ENCODE data around the gene ARHGEF19.
A peak's percentile ranks its signal among the peaks of the same experiment; 100 is the strongest.
"Not testable (repeated sequence)": the region's sequence is repeated elsewhere in the genome, so short reads cannot be mapped to it uniquely, and the experiment has no call there.

ARHGEF19 gene

DNA sequence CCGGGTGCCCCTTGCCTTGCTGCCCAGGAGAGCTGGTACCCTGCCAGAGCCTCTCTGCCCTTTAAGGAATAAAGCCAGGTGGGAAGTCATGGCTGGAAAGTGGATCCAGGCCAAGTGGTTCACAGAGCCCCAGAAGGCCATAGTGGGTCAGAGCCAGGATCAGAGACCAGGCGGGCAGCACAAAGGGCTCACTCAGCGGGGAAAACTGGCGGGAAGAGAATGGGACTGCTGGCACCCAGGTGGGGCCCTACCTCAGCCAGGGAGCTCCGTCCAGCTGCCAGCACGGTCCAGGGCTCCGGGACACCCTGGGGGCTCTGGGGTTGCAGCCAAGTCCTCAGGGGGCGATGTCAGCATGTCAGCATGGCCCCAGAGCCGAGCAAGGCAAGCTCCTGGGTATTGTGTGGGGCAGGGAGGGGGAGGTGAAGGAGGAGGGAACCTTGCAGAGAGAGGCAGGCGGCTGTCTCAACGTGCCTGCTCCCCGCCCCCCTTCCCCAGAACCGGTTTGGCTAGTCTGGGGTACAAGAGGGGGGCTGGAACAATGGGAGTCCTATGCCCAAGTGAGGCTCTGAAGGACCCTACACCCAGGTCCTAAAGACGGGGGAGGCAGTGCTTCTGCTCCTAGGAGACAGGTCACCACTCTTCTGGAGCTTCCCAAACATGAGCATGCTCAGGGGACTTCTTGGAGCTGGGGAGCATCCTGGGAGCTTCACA, at the start of gene ARHGEF19:
Gene ARHGEF19 (minus strand): TSS at position 402 of the 711 bp plus-strand sequence. CDS start 3,598 bp downstream, outside the sequence.
- DNase-seq (ENCODE audit: insufficient read length, low spot score) (no peak), FAIRE-seq (no peak)

DNA sequence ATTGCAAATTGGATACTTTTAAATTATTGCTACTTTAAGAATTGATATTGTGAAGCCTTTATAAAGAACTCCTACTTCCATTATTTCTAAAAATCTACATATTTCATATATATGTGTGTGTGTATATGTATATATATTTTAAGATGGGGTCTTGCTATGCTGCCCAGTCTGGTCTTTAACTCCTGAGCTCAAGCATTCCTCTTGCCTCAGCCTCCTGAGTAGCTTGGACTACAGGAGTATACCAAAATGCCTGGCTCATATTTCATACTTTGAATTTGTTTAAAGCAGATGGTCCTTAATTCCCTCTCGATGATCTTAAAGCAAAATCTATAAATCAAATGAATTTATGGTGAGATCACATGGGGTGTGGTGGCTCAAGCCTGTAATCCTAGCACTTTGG, 49.6 kb upstream of the ARHGEF19 start:
- FAIRE-seq (no peak), DNase-seq (ENCODE audit: insufficient read length, low spot score) (no peak)

DNA sequence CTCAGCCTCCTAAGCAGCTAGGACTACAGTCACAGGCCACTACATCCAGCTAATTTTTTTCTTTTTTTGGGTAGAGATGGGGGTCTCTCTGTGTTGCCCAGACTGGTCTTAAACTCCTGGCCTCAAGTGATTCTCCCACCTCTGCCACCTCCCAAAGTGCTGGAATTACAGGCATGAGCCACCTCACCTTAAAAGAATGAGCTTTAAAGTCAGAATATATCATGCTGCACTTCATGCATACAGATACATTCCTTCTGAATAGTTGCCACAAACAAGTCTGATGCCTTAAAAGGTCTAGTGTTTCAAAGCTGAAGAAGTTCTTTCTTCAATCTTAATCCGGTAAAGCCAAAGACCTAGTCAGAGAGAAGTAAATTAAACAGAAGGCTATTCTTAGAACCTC, 48.4 kb upstream of the ARHGEF19 start:
- DNase-seq (ENCODE audit: insufficient read length, low spot score) (no peak), FAIRE-seq (no peak)

DNA sequence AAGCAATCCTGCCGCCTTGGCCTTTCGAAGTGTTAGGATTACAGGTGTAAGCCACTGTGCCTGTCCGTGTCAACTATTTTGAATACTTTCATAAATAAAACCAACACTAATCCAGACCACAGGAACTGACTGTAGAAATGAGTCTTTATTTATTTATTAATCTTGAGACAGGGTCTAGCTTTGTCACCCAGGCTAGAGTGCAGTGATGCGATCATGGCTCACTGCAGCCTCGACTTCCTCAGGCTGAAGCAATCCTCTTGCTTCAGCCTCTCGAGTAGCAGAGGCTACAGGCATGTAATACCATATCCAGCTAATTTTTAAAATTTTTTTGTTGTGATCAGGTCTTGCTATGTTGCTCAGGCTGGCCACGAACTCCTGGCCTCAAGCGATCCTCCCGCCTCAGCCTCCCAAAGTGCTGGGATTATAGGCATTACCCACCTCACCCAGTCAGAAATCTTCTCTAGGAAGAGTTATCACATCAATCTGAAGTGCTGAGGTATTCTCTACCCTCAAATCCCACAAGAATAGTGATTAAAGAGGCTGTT, 46.2 kb upstream of the ARHGEF19 start:
- FAIRE-seq = no peak

DNA sequence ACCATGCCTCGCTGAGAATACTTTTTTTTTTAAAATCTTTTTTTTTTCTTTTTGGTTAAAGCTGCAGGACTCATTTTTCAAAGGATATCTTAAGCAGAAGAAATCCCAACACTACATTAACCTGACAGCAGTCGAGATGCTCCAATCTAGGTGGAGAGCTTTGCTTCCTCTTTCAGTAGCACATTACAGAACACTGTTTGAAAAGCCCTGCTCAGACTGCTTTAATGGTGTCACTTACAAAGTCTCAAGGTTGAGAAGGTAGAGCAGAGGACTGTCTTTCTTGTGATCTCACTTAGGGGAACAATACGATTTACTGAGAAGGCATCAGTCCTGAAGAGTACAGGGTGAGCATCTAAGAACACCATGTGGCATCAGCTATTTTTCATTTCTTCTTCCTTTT, 45.5 kb upstream of the ARHGEF19 start:
- FAIRE-seq (no peak), DNase-seq (ENCODE audit: insufficient read length, low spot score) (no peak)

More for the DNA sequence above, 46.2 kb upstream of the ARHGEF19 start:
- no peak for DNase-seq (ENCODE audit: insufficient read length, low spot score)

DNA sequence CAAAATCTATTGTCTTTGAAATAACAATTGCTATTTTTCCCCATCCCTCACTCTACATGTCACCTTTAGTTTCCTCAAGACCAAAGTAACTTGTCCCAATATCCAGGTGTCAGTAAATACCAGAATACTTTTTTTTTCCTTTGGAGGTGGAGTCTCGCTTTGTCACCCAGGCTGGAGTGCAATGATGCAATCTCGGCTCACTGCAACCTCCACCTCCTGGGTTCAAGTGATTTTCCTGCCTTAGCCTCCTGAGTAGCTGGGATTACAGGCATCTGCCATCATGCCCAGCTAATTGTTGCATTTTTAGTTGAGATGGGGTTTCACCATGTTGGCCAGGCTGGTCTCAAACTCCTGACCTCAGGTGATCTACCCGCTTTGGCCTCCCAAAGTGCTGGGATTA, 45.1 kb upstream of the ARHGEF19 start:
- not testable (repeated sequence) for FAIRE-seq

DNA sequence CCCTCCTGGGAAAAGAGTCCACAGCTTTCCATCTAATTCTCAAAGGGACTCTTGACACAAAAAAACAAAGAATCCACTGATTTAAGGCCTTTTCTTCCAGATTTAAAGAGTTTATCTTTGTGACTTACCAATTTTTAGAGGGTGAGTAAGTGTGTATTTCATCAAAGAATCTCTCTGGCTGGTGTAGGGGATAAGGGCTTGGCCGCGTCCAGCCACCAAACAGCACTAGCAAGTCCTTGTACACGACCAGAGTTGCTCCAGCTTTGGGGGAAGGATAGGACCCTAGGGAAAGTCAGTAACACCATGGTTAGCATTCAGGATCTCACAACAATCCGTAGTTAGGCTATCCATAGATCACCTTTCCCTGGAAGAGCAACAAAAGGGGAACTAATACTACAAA, 44.0 kb upstream of the ARHGEF19 start:
- DNase-seq (ENCODE audit: insufficient read length, low spot score) (no peak), FAIRE-seq (no peak)

More for the DNA sequence above, 45.1 kb upstream of the ARHGEF19 start:
- DNase-seq (ENCODE audit: insufficient read length, low spot score) = not testable (repeated sequence)

DNA sequence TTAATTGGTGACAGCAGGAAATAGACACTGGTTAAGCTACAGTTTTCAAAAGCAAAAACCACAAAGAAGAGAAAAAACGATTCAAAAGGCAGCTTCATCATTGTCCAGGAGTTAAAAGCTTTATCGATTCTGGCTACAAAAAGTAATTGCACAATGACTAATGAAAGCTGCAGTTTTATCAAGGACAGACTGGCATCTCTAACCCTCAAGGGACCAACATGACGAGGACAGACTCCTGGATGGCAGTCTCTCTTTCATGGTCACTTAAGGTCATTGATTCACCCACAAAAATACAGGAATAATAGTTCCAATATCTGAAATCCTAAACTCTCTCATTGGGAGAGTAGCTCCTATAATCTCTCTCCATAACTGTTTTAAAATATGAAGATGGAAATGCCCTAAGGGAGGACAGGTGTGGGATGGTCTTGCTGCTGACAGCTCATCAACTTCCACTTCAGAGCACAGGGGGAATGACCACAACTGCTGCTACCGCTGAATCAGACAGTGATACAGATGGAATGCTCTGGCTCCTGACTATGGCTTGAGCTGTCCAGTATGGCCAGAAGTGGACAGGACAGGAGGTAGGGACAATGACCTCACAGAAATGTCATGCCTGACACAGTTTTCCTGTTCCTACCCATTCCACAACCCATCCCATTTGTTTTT, 41.9 kb upstream of the ARHGEF19 start:
- DNase-seq (ENCODE audit: insufficient read length, low spot score) (no peak), FAIRE-seq (peak; percentile 23)

DNA sequence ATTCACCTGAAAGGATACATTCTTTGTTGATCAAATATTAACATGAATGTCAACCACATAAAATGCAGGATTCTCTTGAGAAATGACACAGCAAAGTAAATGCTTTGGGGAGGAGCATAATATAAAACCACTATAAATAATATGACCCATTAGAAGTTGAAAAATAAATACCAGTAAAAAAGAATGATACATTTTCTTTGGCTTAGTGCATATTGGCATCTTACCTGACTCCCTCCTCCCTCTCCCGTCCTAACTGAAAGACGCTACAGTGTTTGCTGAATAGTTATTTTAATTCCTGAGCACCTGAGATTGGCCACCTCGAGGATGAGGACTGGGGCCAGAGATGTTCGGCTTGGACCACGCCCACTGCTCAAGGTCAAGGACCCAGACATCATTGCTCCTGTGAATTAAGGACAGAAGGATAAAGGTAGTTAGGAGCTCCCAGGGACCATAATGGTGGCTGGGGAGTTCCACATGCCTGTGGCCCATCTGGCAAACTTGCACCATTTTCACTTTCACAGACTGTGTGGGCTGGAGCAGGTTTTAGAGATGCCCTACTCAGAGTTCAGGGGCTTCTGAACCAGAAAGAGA, 41.0 kb upstream of the ARHGEF19 start:
- FAIRE-seq (no peak), DNase-seq (ENCODE audit: insufficient read length, low spot score) (no peak)

DNA sequence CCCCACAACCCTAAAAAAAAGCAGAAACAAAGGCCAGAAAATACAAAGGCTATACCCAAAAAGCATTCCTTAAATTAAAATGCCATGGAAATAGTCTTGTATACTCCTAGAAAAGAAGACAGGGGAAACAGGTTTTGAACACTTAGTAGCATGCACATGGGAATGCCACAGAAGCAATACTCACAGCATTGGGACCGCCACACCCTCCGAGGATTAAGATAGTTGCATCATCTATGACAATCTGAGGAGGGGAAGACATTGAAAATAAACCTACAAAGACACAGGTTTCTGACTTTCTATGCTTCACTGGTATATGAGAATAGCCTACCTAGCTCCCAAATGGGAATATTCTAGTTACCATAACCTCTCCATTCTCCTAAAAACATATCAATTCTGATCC, 40.5 kb upstream of the ARHGEF19 start:
- DNase-seq (ENCODE audit: insufficient read length, low spot score) (no peak), FAIRE-seq (no peak)

DNA sequence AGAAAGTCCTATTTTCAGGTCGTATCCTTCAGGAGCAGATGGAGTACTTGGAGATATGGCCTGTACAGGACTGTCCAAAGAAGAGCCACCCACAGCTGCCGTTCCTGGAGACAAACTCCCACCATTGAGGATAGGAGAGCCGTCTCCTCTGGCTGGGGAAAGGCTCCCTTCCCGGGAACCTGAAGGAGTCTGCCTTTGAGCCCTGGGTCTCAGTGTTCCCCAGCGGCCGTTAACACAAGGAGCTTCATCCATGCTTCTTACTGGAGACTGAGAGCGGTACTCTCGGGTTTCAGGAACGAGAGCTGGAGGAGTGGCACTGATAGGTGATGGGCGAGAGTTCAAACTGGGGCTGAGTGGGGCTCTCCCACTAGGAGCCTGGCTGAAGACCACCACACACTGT, 38.9 kb upstream of the ARHGEF19 start:
- no peak for DNase-seq (ENCODE audit: insufficient read length, low spot score)
- no peak for FAIRE-seq

DNA sequence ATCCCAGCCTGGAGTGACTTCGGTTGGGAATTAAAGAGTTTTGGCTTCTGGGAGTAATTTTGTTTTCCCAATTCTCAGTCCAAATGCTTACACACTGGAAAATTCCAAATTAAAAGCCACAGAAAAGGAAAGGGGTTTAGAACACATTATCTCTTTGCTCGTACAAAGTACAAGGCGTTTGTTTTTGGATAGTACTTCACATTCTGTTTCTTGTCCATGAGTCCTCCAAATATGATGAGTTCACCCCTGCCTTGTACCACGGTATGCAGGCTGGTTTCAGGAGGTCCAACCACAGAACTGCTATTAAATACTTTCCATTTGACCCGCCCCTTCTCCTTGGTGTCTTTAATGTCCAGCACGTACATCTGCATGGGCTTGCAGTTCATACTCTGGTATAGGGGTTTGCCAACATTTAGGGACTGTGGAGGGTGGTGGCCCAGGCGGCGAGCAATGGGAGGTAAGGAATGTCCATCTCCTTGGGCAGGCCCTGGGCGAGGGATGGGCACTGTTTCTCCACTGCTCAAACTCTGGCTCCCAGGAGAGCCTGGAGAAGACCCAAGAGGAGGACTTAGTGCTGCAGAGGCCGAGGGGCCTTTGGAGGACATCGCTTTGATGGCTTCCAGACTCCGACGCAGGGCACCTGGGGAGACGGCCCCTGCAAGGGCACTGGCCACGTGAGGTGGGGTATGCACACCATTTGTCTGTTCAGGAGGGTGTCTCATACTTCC, 38.2 kb upstream of the ARHGEF19 start:
- DNase-seq (ENCODE audit: insufficient read length, low spot score) (no peak), FAIRE-seq (no peak)

DNA sequence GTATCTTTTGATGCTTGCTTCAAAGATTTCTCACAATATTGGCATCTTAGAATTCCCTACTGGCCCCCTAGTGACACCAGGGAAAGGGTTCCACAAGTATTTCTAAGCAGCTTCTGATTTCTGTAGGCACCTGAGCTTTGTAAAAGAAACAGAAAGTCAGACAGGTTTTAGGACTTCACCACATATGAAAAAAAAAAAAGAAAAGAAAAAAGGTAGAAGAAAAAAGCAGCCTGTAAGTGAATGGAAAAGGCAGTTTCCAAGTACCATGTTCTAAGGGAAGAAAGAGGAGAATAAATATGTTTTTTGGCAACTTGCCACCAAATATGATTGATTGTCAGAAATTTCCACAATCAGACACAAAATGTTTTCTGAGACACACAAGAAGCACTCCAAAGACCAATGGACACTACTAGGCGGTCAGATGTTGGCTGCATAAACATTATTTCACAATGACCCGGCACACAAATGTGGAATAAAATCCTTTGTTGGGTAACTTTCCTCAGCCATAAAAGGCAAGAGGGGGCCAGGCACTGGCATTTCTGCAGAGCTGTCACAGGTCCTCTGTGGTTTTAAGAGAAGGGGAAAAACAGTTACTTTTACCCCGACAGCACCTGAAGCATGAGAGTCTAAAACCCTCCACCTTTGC, 37.3 kb upstream of the ARHGEF19 start:
- DNase-seq (ENCODE audit: insufficient read length, low spot score) = no peak

DNA sequence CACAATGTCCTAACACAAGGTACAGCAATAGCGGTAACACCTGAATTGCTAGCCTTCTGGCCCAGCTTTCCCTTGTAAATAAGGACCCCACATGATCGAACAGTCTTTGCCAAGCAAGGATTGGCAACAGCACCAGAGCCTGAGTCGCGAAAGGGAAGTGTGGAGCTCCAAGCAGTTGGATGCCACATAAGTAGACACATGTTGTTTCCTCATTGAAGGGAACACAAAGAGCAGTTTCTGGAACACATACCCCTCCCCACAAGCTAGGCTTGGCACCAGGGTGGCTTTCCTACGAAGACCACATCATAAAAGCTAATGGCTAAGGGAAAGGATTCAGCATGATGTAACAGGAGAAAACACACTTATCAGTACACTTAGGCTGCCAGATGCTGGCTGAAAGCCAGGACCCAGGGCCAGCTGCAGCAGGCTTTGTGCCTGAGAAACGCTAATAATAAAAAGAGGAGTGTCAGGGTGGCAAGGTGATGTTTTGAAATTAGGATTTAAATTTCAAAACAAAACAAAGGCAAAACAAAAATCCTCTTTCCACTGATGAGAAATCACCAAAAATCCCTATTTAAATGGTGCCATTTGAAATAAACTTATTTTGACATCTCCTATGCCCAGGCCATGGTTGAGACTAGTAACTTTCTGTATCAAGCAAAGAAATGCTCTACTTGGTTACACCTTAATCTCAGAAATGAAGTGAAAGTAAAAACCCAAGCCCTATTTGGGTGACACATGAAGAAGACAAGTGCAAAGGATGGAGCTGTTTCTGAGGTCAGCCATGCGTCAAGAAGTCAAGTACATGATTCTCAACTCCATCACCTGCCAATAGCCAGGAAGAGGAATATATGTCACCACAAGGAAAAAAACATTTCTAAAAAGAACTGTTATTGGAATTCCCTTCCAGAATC, 36.4 kb upstream of the ARHGEF19 start:
- peak; percentile 58 for DNase-seq (ENCODE audit: insufficient read length, low spot score)
- peak; percentile 86 for FAIRE-seq

More for the DNA sequence above, 37.3 kb upstream of the ARHGEF19 start:
- FAIRE-seq = no peak

DNA sequence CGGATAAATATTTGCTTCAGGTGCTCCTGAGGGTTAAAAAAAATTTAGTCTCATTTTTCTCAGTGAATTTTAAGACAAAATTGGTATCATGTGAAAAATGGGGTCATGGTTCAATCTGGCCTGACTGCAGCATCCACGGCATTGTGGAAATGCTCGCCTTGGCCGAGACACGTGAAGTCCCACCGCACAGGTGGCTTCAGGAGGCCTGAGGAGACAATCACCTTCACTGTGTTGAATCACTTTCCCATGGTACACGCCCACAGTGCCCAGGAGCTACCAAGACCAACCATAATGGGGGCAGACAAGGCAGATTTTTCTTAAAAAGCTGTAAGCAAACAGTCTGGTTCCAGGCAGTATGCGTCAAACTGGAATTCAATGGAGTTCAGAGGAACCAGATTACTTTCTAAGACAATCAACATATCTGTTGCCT, 35.6 kb upstream of the ARHGEF19 start:
- DNase-seq (ENCODE audit: insufficient read length, low spot score) (no peak), FAIRE-seq (no peak)

DNA sequence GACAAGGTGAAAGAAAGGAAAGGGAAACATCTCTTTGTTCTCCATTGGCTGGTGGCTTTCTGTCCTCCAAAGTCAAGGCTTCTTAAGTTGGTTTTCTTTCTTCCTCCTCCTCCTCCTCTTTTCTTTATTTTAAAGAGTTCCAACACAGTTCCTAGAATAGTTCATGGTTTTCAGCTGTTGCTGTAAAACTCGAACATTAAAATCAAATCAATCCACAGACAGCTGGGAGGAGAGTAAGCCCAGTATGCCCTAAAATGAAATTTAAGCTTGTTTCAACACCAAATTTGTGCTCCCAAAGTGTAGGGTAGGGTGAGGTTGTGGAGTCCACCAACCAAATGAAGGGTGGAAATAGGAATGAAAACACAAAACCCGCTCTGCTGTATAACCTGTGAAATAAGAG, 35.0 kb upstream of the ARHGEF19 start:
- FAIRE-seq = no peak
- no peak for DNase-seq (ENCODE audit: insufficient read length, low spot score)

DNA sequence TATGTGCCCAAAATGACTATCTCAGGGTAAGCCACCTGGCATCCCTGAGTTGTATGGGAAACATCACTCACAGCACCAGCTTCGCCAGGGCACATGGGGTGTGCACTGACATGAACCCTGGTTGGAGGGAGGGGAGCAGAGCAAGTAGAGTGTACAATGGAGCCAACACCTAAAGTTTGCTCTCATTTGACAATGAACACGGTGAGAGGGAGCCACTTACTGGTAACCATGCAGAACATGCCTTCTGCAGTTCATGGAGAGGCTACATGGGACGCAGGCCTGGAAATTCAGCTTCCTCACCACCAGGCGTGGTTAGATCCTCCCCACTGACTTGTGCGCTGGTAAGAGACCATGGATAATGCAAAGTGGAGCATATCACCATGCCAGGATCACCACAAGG, 34.5 kb upstream of the ARHGEF19 start:
- DNase-seq (ENCODE audit: insufficient read length, low spot score) (no peak), FAIRE-seq (no peak)

DNA sequence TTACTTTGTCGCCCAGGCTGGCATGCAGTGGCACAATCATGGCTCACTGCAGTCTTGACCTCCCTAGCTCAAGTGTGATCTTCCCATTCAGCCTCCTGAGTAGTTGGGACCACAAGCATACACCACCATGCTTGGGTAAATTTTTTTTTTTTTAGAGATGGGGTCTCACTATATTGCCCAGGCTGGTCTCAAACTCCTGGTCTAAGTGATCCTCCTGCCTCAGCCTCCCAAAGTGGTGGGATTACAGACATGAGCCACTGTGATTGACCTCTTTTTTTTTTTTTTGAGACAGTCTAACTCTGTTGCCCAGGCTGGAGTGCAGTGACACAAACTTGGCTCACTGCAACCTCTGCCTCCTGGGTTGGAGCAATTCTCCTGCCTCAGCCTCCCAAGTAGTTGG, 33.8 kb upstream of the ARHGEF19 start:
- not testable (repeated sequence) for DNase-seq (ENCODE audit: insufficient read length, low spot score); FAIRE-seq

DNA sequence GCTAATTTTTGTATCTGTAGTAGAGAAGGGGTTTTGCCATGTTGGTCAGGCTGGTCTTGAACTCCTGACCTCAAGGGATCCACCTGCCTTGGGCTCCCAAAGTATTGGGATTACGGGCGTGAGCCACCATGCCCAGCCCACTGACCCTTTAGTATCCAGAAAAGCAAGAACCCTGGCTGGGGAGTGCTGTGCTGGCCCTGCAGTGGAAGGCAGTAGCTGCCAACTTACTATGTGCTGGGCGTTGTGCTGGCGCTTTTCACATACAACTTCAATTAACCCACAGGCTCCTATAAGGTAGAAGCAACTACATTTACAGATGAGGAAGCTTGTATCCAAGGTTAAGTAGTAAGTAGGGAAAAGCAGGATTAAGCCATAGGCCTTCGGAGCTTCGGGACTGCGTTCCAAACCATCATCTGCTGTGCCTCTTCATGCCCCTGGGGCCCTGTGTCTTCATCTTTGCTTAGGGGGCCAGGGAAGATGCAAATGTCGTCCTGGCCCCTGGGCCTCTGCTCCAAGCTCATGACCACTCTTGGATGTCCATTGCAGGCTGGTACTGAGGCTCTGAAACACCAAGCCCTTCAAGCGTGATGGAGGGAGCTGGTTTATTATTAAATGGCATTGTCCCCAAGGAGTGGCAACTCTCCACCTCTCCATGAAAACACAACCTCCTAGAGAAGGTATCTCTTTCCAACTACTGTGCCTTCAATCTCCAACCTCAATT, 33.2 kb upstream of the ARHGEF19 start:
- DNase-seq (ENCODE audit: insufficient read length, low spot score) (no peak), FAIRE-seq (no peak)
